HepG2 (cell line): ENCODE results near the gene SMARCD1. TPM values are rescaled to one million over a fixed set of nuclear protein-coding genes. Genes with fewer than 3 reads are reported as not detected.
A peak's percentile ranks its signal among the peaks of the same experiment; 100 is the strongest.

Experiments
- ARID2 ChIP-seq: sonication (generic); formaldehyde crosslinking; IDR thresholded peaks from 2 replicates; pipeline ENCODE4 v1.8.1; 2022; ENCODE audit warnings: mild to moderate bottlenecking, missing genetic modification reagents, borderline replicate concordance
- DMAP1 ChIP-seq: IDR thresholded peaks from 2 replicates; pipeline ENCODE4 v1.6.1; 2016
- ELF1 ChIP-seq: sonication (generic); formaldehyde crosslinking; IDR thresholded peaks from 2 replicates; pipeline ENCODE4 v1.4.0; 2020; ENCODE audit warnings: missing genetic modification reagents
- GATAD1 ChIP-seq: IDR thresholded peaks from 2 replicates; pipeline ENCODE4 v1.6.1; 2016; ENCODE audit warnings: missing genetic modification reagents, missing compliant biosample characterization
- HNRNPL ChIP-seq: fragments of 200-400 bp; formaldehyde crosslinking; IDR thresholded peaks from 2 replicates; pipeline ENCODE4 v1.6.1; 2017; ENCODE audit warnings: mild to moderate bottlenecking, low read depth, low read length
- KLF12 ChIP-seq: sonication (generic); formaldehyde crosslinking; IDR thresholded peaks from 2 replicates; pipeline ENCODE4 v1.4.0; 2020; ENCODE audit warnings: missing genetic modification reagents, borderline replicate concordance
- MED1 ChIP-seq: sonication (generic); formaldehyde crosslinking; IDR thresholded peaks from 2 replicates; pipeline ENCODE4 v1.4.0; 2020; ENCODE audit warnings: missing genetic modification reagents
- NFKB2 ChIP-seq: sonication (generic); formaldehyde crosslinking; IDR thresholded peaks from 2 replicates; pipeline ENCODE4 v1.4.0; 2020; ENCODE audit warnings: missing genetic modification reagents, borderline replicate concordance
- PAXIP1 ChIP-seq: sonication (generic); formaldehyde crosslinking; conservative IDR thresholded peaks from 2 replicates; pipeline ENCODE4 v1.4.0; 2020; ENCODE audit warnings: mild to moderate bottlenecking, missing genetic modification reagents, moderate library complexity
- POLR2A ChIP-seq, 2 experiments: IDR thresholded peaks; 2 replicates each; pipeline ENCODE4 v1.6.1; 2011; ENCODE audit warnings: low read depth in 2 of 2, low read length in 2 of 2, mild to moderate bottlenecking in 1 of 2, moderate library complexity in 1 of 2; ENCODE audit not compliant: insufficient read depth in 1 of 2
- PRDM10 ChIP-seq: sonication (generic); formaldehyde crosslinking; IDR thresholded peaks from 2 replicates; pipeline ENCODE4 v1.4.0; 2020; ENCODE audit warnings: low read depth, missing genetic modification reagents
- TFE3 ChIP-seq: IDR thresholded peaks from 2 replicates; pipeline ENCODE4 v1.6.1; 2016
- TRIM24 ChIP-seq: sonication (generic); formaldehyde crosslinking; IDR thresholded peaks from 2 replicates; pipeline ENCODE4 v1.8.0; 2022; ENCODE audit warnings: mild to moderate bottlenecking, missing genetic modification reagents
- ZNF264 ChIP-seq: sonication (generic); formaldehyde crosslinking; IDR thresholded peaks from 2 replicates; pipeline ENCODE4 v1.4.0; 2020; ENCODE audit warnings: missing genetic modification reagents
- ZNF30 ChIP-seq: sonication (generic); formaldehyde crosslinking; IDR thresholded peaks from 2 replicates; pipeline ENCODE4 v1.5.0; 2020; ENCODE audit warnings: mild to moderate bottlenecking, missing genetic modification reagents
- ZNF569 ChIP-seq: sonication (generic); formaldehyde crosslinking; IDR thresholded peaks from 2 replicates; pipeline ENCODE4 v1.5.0; 2020; ENCODE audit warnings: mild to moderate bottlenecking, missing genetic modification reagents, moderate library complexity, borderline replicate concordance
- ZNF616 ChIP-seq: sonication (generic); formaldehyde crosslinking; IDR thresholded peaks from 2 replicates; pipeline ENCODE4 v1.5.0; 2020; ENCODE audit warnings: low read depth, mild to moderate bottlenecking, missing genetic modification reagents
- ZUFSP ChIP-seq: sonication (generic); formaldehyde crosslinking; IDR thresholded peaks from 2 replicates; pipeline ENCODE4 v1.9.0; 2021; ENCODE audit warnings: missing genetic modification reagents, mild to moderate bottlenecking, borderline replicate concordance
- polyA plus RNA-seq, 8 experiments: library from polyadenylated mRNA; depleted of rRNA in 3 of 8; stranded (reverse) in 7 of 8; unstranded in 1 of 8; fragments of >200 nt; fragmentation: Illumina TruSeq in 4 of 8; extraction: Trizol in 4 of 8; gene quantifications; 2 replicates each; pipeline versions ENCODE4 v1.2.1 to v1.2.3, GENCODE V29; 2011 to 2016; ENCODE audit warnings: low read depth in 4 of 8, missing spikeins in 1 of 8, mixed read lengths in 1 of 8; ENCODE audit not compliant: insufficient read depth in 1 of 8
- total RNA-seq, 5 experiments: library from RNA; depleted of rRNA; stranded (reverse); fragments of >200 nt; fragmentation: Illumina TruSeq; extraction: Trizol; gene quantifications; 2 replicates each; pipeline ENCODE4 v1.2.3, GENCODE V29; 2016; ENCODE audit warnings: low read depth in 1 of 5

Gene SMARCD1
- total and polyA plus RNA-seq, 2 of the 13 experiments (the other 11 are each of a cell fraction or from before 2014, with no cell fraction given): 51.7 to 54.6 TPM

GRCh38 chr12:50104417-50105366, 19.6 kb downstream of the SMARCD1 start (continued):
- TF ChIP-seq TFE3 (CRISPR knock-in tag): peak; percentile 27; the same call in 1 of the 2 replicates
- 0 out of 2 replicates have a peak, but pooled peaks have one; percentile 10 for TF ChIP-seq ELF1 (CRISPR knock-in tag)
- no peak for TF ChIP-seq ARID2 (CRISPR knock-in tag)
- TF ChIP-seq HNRNPL: 0 out of 2 replicates have a peak, but pooled peaks have one; percentile 34
- TF ChIP-seq TRIM24 (CRISPR knock-in tag): no peak
- TF ChIP-seq DMAP1 (CRISPR knock-in tag): peak; percentile 41; the same call in 1 of the 2 replicates
- TF ChIP-seq ZNF616: no peak
- peak in 1 of 2 experiments; percentile 51; a peak in 1 of 4 replicates for TF ChIP-seq POLR2A (IDR thresholded peaks at IDR 0.05; ENCODE audit: insufficient read depth in 1 of 2, low read depth in 2 of 2, low read length in 2 of 2)
- TF ChIP-seq PRDM10 (CRISPR knock-in tag): no peak
- TF ChIP-seq GATAD1 (CRISPR knock-in tag): no peak
- TF ChIP-seq ZNF569 (CRISPR knock-in tag): no peak
- TF ChIP-seq ZNF30 (CRISPR knock-in tag): no peak
- peak; percentile 73 for TF ChIP-seq PAXIP1 (CRISPR knock-in tag)
- TF ChIP-seq ZNF264 (CRISPR knock-in tag): peak; percentile 87; the same call in 1 of the 2 replicates
- no peak for TF ChIP-seq KLF12 (CRISPR knock-in tag)
- no peak for TF ChIP-seq NFKB2 (CRISPR knock-in tag)
- TF ChIP-seq MED1 (CRISPR knock-in tag): 0 out of 2 replicates have a peak, but pooled peaks have one; percentile 27
- no peak for TF ChIP-seq ZUFSP (CRISPR knock-in tag)
